Thoracic aorta (tissue), 2 donors: ENCODE data around the gene BST1. TPM values are rescaled to one million over a fixed set of nuclear protein-coding genes. Genes with fewer than 3 reads are reported as not detected.

Source experiments
- ATAC-seq: fragments of 150-250 bp; one replicate; pipeline ENCODE4 v1.8.0; 2017; ENCODE audit warnings: low read depth; ENCODE audit not compliant: insufficient number of reproducible peaks, low FRiP score
- DNase-seq: peaks from one replicate; pipeline ENCODE4 v3.0.0-alpha.2; 2020; ENCODE audit warnings: low spot score
- H3K27ac ChIP-seq, 2 donors: fragments of 200-600 bp; sonication (generic); 1 replicate in 1 of 2; 2 replicates in 1 of 2; pipeline ENCODE4 v1.5.1; 2016; ENCODE audit warnings: mild to moderate bottlenecking in 2 of 2, moderate library complexity in 2 of 2
- H3K27me3 ChIP-seq: fragments of 200-600 bp; sonication (generic); replicated peaks from 2 replicates; pipeline ENCODE4 v1.6.0; 2016; ENCODE audit warnings: mild to moderate bottlenecking; ENCODE audit not compliant: insufficient read depth
- H3K36me3 ChIP-seq: fragments of 200-600 bp; sonication (generic); one replicate; pipeline ENCODE4 v1.5.1; 2016
- H3K4me1 ChIP-seq, 2 donors: fragments of 200-600 bp; sonication (generic); 1 replicate in 1 of 2; 2 replicates in 1 of 2; pipeline versions ENCODE4 v1.5.1 to v1.6.0; 2016; ENCODE audit warnings: low read depth in 2 of 2, mild to moderate bottlenecking in 1 of 2; ENCODE audit not compliant: control insufficient read depth in 1 of 2
- H3K4me3 ChIP-seq: fragments of 200-600 bp; sonication (generic); 2 replicates; pipeline ENCODE4 v1.5.1; 2016; ENCODE audit warnings: mild to moderate bottlenecking
- H3K9me3 ChIP-seq: fragments of 200-600 bp; sonication (generic); 2 replicates; pipeline ENCODE4 v1.5.1; 2016
- CTCF ChIP-seq: fragments of 200-600 bp; sonication (generic); IDR thresholded peaks from one replicate; pipeline ENCODE4 v1.5.1; 2019; ENCODE audit warnings: antibody characterized with exemption
- total RNA-seq, 2 donors: library from RNA; depleted of rRNA; stranded (reverse); fragments of >200 nt; gene quantifications; one replicate each; pipeline versions ENCODE4 v1.1.0 to v1.2.3, GENCODE V29; 2016

The BST1 gene
- total RNA-seq, 2 donors from 2014 or later, result 9.2 to 15.7 TPM

DNA sequence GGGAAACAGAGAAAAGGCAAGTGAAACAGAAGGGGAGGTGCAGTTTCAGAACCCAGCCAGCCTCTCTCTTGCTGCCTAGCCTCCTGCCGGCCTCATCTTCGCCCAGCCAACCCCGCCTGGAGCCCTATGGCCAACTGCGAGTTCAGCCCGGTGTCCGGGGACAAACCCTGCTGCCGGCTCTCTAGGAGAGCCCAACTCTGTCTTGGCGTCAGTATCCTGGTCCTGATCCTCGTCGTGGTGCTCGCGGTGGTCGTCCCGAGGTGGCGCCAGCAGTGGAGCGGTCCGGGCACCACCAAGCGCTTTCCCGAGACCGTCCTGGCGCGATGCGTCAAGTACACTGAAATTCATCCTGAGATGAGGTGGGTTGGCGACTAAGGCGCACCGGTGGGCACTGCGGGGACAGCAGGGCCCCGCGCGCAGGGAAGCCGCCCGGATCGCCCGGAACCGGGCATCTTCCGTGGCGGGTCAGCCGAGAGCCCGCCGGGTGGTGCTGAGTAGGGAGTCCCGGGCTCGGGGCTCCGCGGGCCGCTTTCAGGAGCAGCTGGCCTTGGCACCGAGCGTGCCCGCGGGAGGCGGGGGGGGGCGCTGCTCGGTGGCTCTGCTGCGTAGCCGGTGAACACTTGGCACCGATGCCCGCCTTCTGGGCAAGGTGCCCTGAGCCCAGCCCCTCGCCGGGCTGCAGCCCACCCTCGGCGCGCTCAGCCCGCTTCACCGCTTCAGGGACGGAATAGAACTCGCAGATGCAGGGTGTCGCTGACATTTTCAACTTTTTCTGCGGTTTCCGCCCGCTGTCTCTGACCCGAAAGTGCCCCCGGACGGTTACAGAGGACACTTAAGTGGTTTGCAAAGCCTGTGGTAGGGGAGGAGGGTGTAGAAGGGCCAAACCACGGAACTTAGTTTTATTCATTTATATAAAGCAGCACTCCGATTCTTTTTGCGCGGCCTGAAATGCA, 75.7 kb downstream of the BST1 start, which contains the start of gene CD38:
Gene CD38 (plus strand): TSS at position 40 of the 953 bp plus-strand sequence. CDS start 87 bp downstream, at position 127.
- peak within 1 kb of the TSS; percentile 73 for H3K4me3 ChIP-seq
- DNase-seq, result no peak
- H3K27ac ChIP-seq, result peak within 1 kb of the TSS in 1 of 2 donors; percentile 11

GRCh38 chr4:15779306-15779705, 76.4 kb downstream of the BST1 start:
- TF ChIP-seq CTCF, result peak; percentile 18
- Histone ChIP-seq H3K27me3 (no peaks in the 10 kb centered on the region), H3K36me3 (no peaks in the 10 kb centered on the region), H3K27ac (peak overlapping the region in 1 of 2 donors; percentile 11), H3K4me1 (peaks cover 5 to 7% of the 10 kb centered on the region in 2 donors), H3K9me3 (no peaks in the 10 kb centered on the region), H3K4me3 (peak overlapping the region; percentile 73)
- ATAC-seq (peak; percentile 40), DNase-seq (no peak)

More for the DNA sequence above, 75.7 kb downstream of the BST1 start, which contains the start of gene CD38:
- H3K27me3 ChIP-seq, result no peaks in the 10 kb centered on the region
- no peaks in the 10 kb centered on the region for H3K36me3 ChIP-seq
- no peak for ATAC-seq
- no peak for TF ChIP-seq CTCF
- peaks cover 5 to 7% of the 10 kb centered on the region in 2 donors for H3K4me1 ChIP-seq
- H3K9me3 ChIP-seq, result no peaks in the 10 kb centered on the region

DNA sequence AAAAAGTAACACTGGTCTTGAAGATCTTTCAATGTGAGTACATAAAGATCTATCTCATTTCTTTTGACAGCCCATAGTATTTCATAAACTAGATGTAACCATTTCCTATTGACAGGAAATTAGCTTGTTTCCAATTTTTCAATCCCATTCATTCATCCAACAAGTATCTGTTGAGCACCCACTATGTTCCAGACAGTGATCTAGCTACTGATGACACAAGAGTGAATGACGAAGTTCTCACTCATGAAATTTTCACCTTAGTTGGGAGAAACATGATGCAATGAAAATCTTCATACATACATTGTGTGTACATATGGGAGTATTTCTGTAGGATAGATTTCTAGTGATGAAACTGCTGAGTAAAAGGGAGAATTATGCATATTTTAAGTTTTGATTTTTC, 76.9 kb downstream of the BST1 start:
- Histone ChIP-seq H3K27me3 (no peaks in the 10 kb centered on the region), H3K9me3 (no peaks in the 10 kb centered on the region), H3K4me1 (peaks cover 5 to 7% of the 10 kb centered on the region in 2 donors), H3K4me3 (peak overlapping the region; percentile 73), H3K27ac (no peak overlapping the region), H3K36me3 (no peaks in the 10 kb centered on the region)
- TF ChIP-seq CTCF, result no peak
- DNase-seq (no peak), ATAC-seq (no peak)

DNA sequence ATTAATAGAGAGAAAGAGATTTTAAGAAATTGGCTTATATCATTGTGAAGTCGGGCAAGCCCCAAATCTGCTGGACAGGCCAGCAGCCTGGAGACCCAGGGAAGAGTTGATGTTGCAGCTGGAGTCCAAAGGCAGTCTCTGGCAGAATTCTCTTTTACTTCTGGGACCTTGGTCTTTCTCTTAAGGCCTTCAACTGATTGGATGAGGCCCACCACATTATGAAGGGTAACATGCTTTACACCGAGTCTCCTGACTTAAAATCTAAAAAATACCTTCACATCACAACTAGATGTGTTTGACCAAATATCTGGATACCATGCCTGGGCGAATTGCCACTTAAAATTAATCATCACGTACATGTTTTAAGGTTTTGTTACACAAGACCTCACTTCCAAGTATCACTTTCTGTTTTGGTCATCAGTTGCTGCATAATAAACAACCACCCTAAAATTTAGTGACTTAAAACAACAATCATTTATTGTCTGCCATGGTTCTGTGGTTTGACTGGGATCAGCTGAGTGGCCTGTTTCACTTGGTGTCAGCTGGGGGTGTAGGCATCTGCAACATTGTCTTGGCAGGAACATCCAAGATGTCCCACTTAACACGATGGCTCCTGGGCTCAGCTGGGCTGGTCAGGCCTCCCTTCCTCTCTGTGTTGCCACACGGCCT, 78.7 kb downstream of the BST1 start:
- no peak for DNase-seq
- H3K4me1 ChIP-seq, result peaks cover 5 to 7% of the 10 kb centered on the region in 2 donors
- no peaks in the 10 kb centered on the region for H3K36me3 ChIP-seq
- no peaks in the 10 kb centered on the region for H3K9me3 ChIP-seq
- no peak overlapping the region for H3K4me3 ChIP-seq
- H3K27me3 ChIP-seq, result no peaks in the 10 kb centered on the region
- no peak overlapping the region for H3K27ac ChIP-seq
- TF ChIP-seq CTCF, result no peak
- ATAC-seq, result no peak

Other genes starting within 250 kb of the BST1 start
- gene CC2D2A, start 233.2 kb upstream of the BST1 start, total RNA-seq, result 10 to 100 TPM; 44.1 to 59.8 TPM
- 100 to 1,000 TPM; 136 to 147 TPM for gene FBXL5, start 47.7 kb upstream of the BST1 start, total RNA-seq
- 10 to 100 TPM; 27.8 to 35.2 TPM for gene FAM200B, start 21.2 kb upstream of the BST1 start, total RNA-seq
- 1 to 10 TPM; 3.2 to 7.8 TPM for gene CD38, start 75.3 kb downstream of the BST1 start, total RNA-seq
- not detected for gene FGFBP1, start 235.7 kb downstream of the BST1 start, total RNA-seq